IPS-15b (cell line): Measurements from ENCODE around the gene ROGDI.

ENCODE experiments used
- H3K27me3 ChIP-seq: one replicate; pipeline ENCODE4 v1.6.1; 2013; ENCODE audit warnings: low read length; ENCODE audit not compliant: control insufficient read depth, insufficient read depth
- H3K36me3 ChIP-seq: one replicate; pipeline ENCODE4 v1.6.1; 2013; ENCODE audit warnings: low read length; ENCODE audit not compliant: control insufficient read depth, insufficient read depth
- H3K4me1 ChIP-seq: one replicate; pipeline ENCODE4 v1.6.1; 2013; ENCODE audit warnings: mild to moderate bottlenecking, low read length; ENCODE audit not compliant: control insufficient read depth, insufficient read depth
- H3K4me3 ChIP-seq: one replicate; pipeline ENCODE4 v1.5.1; 2013; ENCODE audit warnings: low read depth, low read length
- H3K9ac ChIP-seq: one replicate; pipeline ENCODE4 v1.6.1; 2013; ENCODE audit warnings: low read depth, mild to moderate bottlenecking, low read length
- H3K9me3 ChIP-seq: one replicate; pipeline ENCODE4 v1.6.1; 2013; ENCODE audit warnings: mild to moderate bottlenecking, low read length; ENCODE audit not compliant: control insufficient read depth, insufficient read depth

ROGDI gene

GRCh38 chr16:4801962-4802658 is at the start of gene ROGDI:
TSS of gene ROGDI (minus strand) at chr16:4802633. CDS start at chr16:4802571, 62 bp downstream.
- H3K27me3 ChIP-seq: no peaks in the 10 kb centered on the region
- H3K9me3 ChIP-seq: no peaks in the 10 kb centered on the region
- H3K4me3 ChIP-seq: peak within 1 kb of the TSS; percentile 63
- H3K4me1 ChIP-seq: no peaks in the 10 kb centered on the region
- H3K9ac ChIP-seq: peak within 1 kb of the TSS; percentile 65
- H3K36me3 ChIP-seq: peaks cover 34% of the 10 kb centered on the region

GRCh38 chr16:4850211-4850610 is 47.8 kb upstream of the ROGDI start:
- H3K4me3 ChIP-seq: no peak overlapping the region
- H3K36me3 ChIP-seq: peaks cover 22% of the 10 kb centered on the region
- H3K9ac ChIP-seq: no peak overlapping the region

GRCh38 chr16:4847774-4848587 is 45.5 kb upstream of the ROGDI start:
- H3K4me1 ChIP-seq: peaks cover 10% of the 10 kb centered on the region
- H3K36me3 ChIP-seq: peaks cover 20% of the 10 kb centered on the region
- H3K27me3 ChIP-seq: no peaks in the 10 kb centered on the region
- H3K9ac ChIP-seq: peak overlapping the region; percentile 70
- no peaks in the 10 kb centered on the region for H3K9me3 ChIP-seq
- H3K4me3 ChIP-seq: peak overlapping the region; percentile 91

More at GRCh38 chr16:4850211-4850610, 47.8 kb upstream of the ROGDI start:
- H3K9me3 ChIP-seq: no peaks in the 10 kb centered on the region
- H3K27me3 ChIP-seq: no peaks in the 10 kb centered on the region
- H3K4me1 ChIP-seq: peaks cover 10% of the 10 kb centered on the region

- peak within 1 kb of the TSS; percentile 91 for H3K4me3 ChIP-seq
- H3K36me3 ChIP-seq: peaks cover 24% of the 10 kb centered on the region
- H3K9ac ChIP-seq: peak within 1 kb of the TSS; percentile 85
- no peaks in the 10 kb centered on the region for H3K9me3 ChIP-seq
- peaks cover 10% of the 10 kb centered on the region for H3K4me1 ChIP-seq
- H3K27me3 ChIP-seq: no peaks in the 10 kb centered on the region
Measured at GRCh38 chr16:4846901-4847773, 44.7 kb upstream of the ROGDI start, which contains the start of the genes GLYR1 and UBN1. TSS of gene GLYR1 (minus strand) at chr16:4847288. CDS start at chr16:4847265, 23 bp downstream. TSS of gene UBN1 (plus strand) at chr16:4847481. CDS start at chr16:4852918, 5,437 bp downstream.

GRCh38 chr16:4846503-4846900 is 44.1 kb upstream of the ROGDI start:
- H3K36me3 ChIP-seq: peaks cover 26% of the 10 kb centered on the region
- no peaks in the 10 kb centered on the region for H3K27me3 ChIP-seq
- peak overlapping the region; percentile 91 for H3K4me3 ChIP-seq
- H3K9ac ChIP-seq: peak overlapping the region; percentile 85
- peaks cover 10% of the 10 kb centered on the region for H3K4me1 ChIP-seq
- no peaks in the 10 kb centered on the region for H3K9me3 ChIP-seq

GRCh38 chr16:4840984-4841383 is 38.6 kb upstream of the ROGDI start:
- Histone ChIP-seq H3K36me3 (peaks cover 37% of the 10 kb centered on the region), H3K27me3 (no peaks in the 10 kb centered on the region), H3K9me3 (no peaks in the 10 kb centered on the region), H3K4me1 (peaks cover 3% of the 10 kb centered on the region), H3K9ac (no peak overlapping the region), H3K4me3 (no peak overlapping the region)

GRCh38 chr16:4839942-4840341 is 37.5 kb upstream of the ROGDI start:
- Histone ChIP-seq H3K27me3 (no peaks in the 10 kb centered on the region), H3K9me3 (no peaks in the 10 kb centered on the region), H3K36me3 (peaks cover 37% of the 10 kb centered on the region), H3K4me1 (no peaks in the 10 kb centered on the region), H3K9ac (no peak overlapping the region), H3K4me3 (no peak overlapping the region)

- H3K27me3 ChIP-seq: no peaks in the 10 kb centered on the region
- H3K9me3 ChIP-seq: no peaks in the 10 kb centered on the region
- H3K36me3 ChIP-seq: peaks cover 22% of the 10 kb centered on the region
- H3K4me1 ChIP-seq: no peaks in the 10 kb centered on the region
- no peak overlapping the region for H3K4me3 ChIP-seq
- H3K9ac ChIP-seq: no peak overlapping the region
Measured at GRCh38 chr16:4837733-4838501, 35.5 kb upstream of the ROGDI start.

GRCh38 chr16:4836727-4837126 is 34.3 kb upstream of the ROGDI start:
- Histone ChIP-seq H3K9ac (no peak overlapping the region), H3K27me3 (no peaks in the 10 kb centered on the region), H3K4me1 (no peaks in the 10 kb centered on the region), H3K36me3 (peaks cover 25% of the 10 kb centered on the region), H3K9me3 (no peaks in the 10 kb centered on the region), H3K4me3 (no peak overlapping the region)

GRCh38 chr16:4833584-4833983 is 31.2 kb upstream of the ROGDI start:
- Histone ChIP-seq H3K9me3 (no peaks in the 10 kb centered on the region), H3K36me3 (peaks cover 23% of the 10 kb centered on the region), H3K9ac (no peak overlapping the region), H3K4me1 (no peaks in the 10 kb centered on the region), H3K4me3 (no peak overlapping the region), H3K27me3 (no peaks in the 10 kb centered on the region)
